ENCODE measurements around the gene DCDC2.
"Not testable (repeated sequence)": the region's sequence is repeated elsewhere in the genome, so short reads cannot be mapped to it uniquely, and the experiment has no call there.

Gene DCDC2

GRCh38 chr6:24207413-24207812, 150.4 kb downstream of the DCDC2 start:
- no peak for DNase-seq

GRCh38 chr6:24205020-24205492, 152.8 kb downstream of the DCDC2 start:
- DNase-seq = peak; percentile 34

GRCh38 chr6:24204113-24204512, 153.7 kb downstream of the DCDC2 start:
- DNase-seq = not testable (repeated sequence)

- no peak for DNase-seq
These were observed 160.0 kb downstream of the DCDC2 start for GRCh38 chr6:24197892-24198291.

GRCh38 chr6:24195836-24196597, 161.8 kb downstream of the DCDC2 start:
- DNase-seq = no peak

GRCh38 chr6:24194978-24195700, 162.7 kb downstream of the DCDC2 start:
- no peak for DNase-seq

- no peak for DNase-seq
These were observed 164.5 kb downstream of the DCDC2 start for GRCh38 chr6:24193364-24193763.

GRCh38 chr6:24191346-24191745, 166.5 kb downstream of the DCDC2 start:
- DNase-seq = no peak

- no peak for DNase-seq
These were observed 169.2 kb downstream of the DCDC2 start for GRCh38 chr6:24188578-24189080.

- no peak for DNase-seq
These were observed 169.8 kb downstream of the DCDC2 start for GRCh38 chr6:24187965-24188577.

- DNase-seq = no peak
These were observed 171.5 kb downstream of the DCDC2 start for GRCh38 chr6:24186349-24186748.

- DNase-seq = no peak
These were observed 174.3 kb downstream of the DCDC2 start for GRCh38 chr6:24183584-24183983.

GRCh38 chr6:24157886-24158285, 200.0 kb downstream of the DCDC2 start:
- DNase-seq = no peak

- DNase-seq = no peak
These were observed 203.7 kb downstream of the DCDC2 start for GRCh38 chr6:24154121-24154520.

- DNase-seq = no peak
These were observed 205.8 kb downstream of the DCDC2 start for GRCh38 chr6:24152014-24152413.

GRCh38 chr6:24149836-24150235, 208.0 kb downstream of the DCDC2 start:
- DNase-seq = no peak

GRCh38 chr6:24149296-24149695, 208.6 kb downstream of the DCDC2 start:
- DNase-seq = no peak

GRCh38 chr6:24148684-24149083, 209.2 kb downstream of the DCDC2 start:
- DNase-seq = no peak

- no peak for DNase-seq
These were observed 209.7 kb downstream of the DCDC2 start for GRCh38 chr6:24148154-24148570.

GRCh38 chr6:24147511-24148153, 210.2 kb downstream of the DCDC2 start:
- DNase-seq = no peak

- no peak for DNase-seq
These were observed 211.0 kb downstream of the DCDC2 start for GRCh38 chr6:24146871-24147270.

- DNase-seq = no peak
These were observed 212.1 kb downstream of the DCDC2 start for GRCh38 chr6:24145690-24146131.

- not testable (repeated sequence) for DNase-seq
These were observed 215.1 kb downstream of the DCDC2 start for GRCh38 chr6:24142733-24143132.
